ENCODE results near the gene ZIC3. TPM values are rescaled to one million over a fixed set of nuclear protein-coding genes. Genes with fewer than 3 reads are reported as not detected.
"Not testable (repeated sequence)": the region's sequence is repeated elsewhere in the genome, so short reads cannot be mapped to it uniquely, and the experiment has no call there.

Gene ZIC3
- total RNA-seq, 2 experiments from 2014 or later, result not detected

DNA sequence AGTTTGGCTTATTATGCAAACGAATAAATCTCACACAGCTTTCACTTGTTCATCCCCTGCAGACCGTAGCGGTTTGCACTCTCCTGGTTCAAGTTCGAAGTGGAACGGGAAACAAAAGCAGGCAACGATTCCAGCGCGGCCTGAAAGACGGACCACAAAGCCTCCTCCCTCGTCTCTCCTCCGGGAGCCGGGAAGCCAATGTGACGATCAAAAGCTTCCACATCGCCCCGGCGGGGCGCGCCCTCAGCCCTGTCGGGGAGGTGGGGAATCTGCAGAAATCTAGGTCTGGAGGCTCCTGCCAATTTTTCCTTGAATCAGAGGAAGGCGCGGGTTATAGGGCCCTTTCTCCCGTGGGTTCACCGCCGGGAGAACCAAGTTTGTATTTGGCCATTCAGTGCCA lies 16.9 kb upstream of the ZIC3 start:
- Histone ChIP-seq H3K4me3 (ENCODE audit: low read depth, low read length, poor library complexity, severe bottlenecking) (no peak overlapping the region), H3K36me3 (ENCODE audit: insufficient read depth, low read length) (no peaks in the 10 kb centered on the region), H3K4me2 (ENCODE audit: low read length) (no peak overlapping the region), H4K20me1 (ENCODE audit: insufficient read depth, low read length) (no peaks in the 10 kb centered on the region), H3K79me2 (ENCODE audit: insufficient read depth, low read depth, low read length) (no peaks in the 10 kb centered on the region), H3K27ac (ENCODE audit: low read depth, low read length, poor library complexity, severe bottlenecking) (no peak overlapping the region), H3K4me1 (ENCODE audit: insufficient read depth, low read length, poor library complexity, severe bottlenecking) (no peaks in the 10 kb centered on the region), H2AFZ (ENCODE audit: low read length) (no peak overlapping the region), H3K9me2 (ENCODE audit: insufficient read depth, low read length) (no peaks in the 10 kb centered on the region), H3K9me3 (ENCODE audit: low read length) (no peaks in the 10 kb centered on the region)
- intact Hi-C loops (cut with micrococcal nuclease; ENCODE audit: unreplicated experiment), result no loop called here
- no peak for DNase-seq (ENCODE audit: low spot score)
- ChIA-PET POLR2A (no interaction called here), CTCF (ENCODE audit: unreplicated experiment) (no interaction called here)
- BruUV-seq (replicated peaks), result no TSS peak
- no peak for TF ChIP-seq EZH2phosphoT487 (IDR thresholded peaks at IDR 0.05; ENCODE audit: borderline replicate concordance, low read depth, low read length)
- TF ChIP-seq, protein P1, sequence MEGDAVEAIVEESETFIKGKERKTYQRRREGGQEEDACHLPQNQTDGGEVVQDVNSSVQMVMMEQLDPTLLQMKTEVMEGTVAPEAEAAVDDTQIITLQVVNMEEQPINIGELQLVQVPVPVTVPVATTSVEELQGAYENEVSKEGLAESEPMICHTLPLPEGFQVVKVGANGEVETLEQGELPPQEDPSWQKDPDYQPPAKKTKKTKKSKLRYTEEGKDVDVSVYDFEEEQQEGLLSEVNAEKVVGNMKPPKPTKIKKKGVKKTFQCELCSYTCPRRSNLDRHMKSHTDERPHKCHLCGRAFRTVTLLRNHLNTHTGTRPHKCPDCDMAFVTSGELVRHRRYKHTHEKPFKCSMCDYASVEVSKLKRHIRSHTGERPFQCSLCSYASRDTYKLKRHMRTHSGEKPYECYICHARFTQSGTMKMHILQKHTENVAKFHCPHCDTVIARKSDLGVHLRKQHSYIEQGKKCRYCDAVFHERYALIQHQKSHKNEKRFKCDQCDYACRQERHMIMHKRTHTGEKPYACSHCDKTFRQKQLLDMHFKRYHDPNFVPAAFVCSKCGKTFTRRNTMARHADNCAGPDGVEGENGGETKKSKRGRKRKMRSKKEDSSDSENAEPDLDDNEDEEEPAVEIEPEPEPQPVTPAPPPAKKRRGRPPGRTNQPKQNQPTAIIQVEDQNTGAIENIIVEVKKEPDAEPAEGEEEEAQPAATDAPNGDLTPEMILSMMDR (conservative IDR thresholded peaks at IDR 0.05; ENCODE audit: low read length), result no peak

DNA sequence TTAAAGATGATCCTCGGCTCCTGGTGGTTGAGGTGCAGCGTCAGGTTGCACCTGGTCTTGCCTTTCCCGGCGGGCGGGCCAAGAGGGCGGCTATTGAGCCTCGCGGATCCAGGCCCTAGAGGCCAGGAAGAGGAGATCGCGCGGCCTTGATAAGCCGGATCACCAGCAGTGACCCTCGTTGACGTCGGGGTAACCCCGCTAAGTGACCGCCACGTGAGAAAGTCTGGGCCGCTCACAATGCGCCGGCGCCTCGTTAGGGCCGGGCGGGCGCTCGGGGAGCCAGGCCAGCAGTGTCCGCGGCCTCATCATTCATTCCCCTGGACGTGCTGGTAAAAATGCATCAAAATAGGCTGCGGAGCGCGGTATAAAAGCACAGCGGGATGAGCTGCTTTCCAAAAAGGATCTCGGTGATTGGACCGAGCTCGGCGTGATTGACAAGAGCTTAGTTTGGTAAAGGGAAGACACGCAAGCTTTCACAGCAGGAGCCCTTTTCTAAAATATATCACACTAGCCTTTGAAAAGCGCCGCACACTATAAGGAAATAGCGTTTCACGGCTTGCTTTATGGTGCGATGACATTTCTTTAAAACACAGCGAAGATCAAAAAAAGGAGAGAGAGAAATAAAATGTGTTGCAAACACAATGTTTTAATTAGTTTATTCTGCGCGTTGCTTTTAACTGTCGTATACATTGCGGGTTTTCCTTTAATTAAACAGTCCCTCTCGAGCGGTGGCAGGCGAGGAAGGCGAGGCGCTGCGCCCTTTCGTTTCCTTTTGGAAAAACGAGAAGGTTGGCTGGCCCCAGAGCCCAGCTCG lies 15.9 kb upstream of the ZIC3 start:
- Histone ChIP-seq H4K20me1 (ENCODE audit: insufficient read depth, low read length) (no peaks in the 10 kb centered on the region), H3K79me2 (ENCODE audit: insufficient read depth, low read depth, low read length) (no peaks in the 10 kb centered on the region), H3K36me3 (ENCODE audit: insufficient read depth, low read length) (no peaks in the 10 kb centered on the region), H3K4me2 (ENCODE audit: low read length) (no peak overlapping the region), H3K9me3 (ENCODE audit: low read length) (no peaks in the 10 kb centered on the region), H2AFZ (ENCODE audit: low read length) (no peak overlapping the region), H3K4me3 (ENCODE audit: low read depth, low read length, poor library complexity, severe bottlenecking) (no peak overlapping the region), H3K4me1 (ENCODE audit: insufficient read depth, low read length, poor library complexity, severe bottlenecking) (no peaks in the 10 kb centered on the region), H3K27ac (ENCODE audit: low read depth, low read length, poor library complexity, severe bottlenecking) (no peak overlapping the region), H3K9me2 (ENCODE audit: insufficient read depth, low read length) (no peaks in the 10 kb centered on the region)
- ChIA-PET POLR2A (no interaction called here), CTCF (ENCODE audit: unreplicated experiment) (no interaction called here)
- DNase-seq (ENCODE audit: low spot score), result no peak
- BruUV-seq (replicated peaks), result no TSS peak
- TF ChIP-seq, protein P1 (conservative IDR thresholded peaks at IDR 0.05; ENCODE audit: low read length), result no peak
- TF ChIP-seq EZH2phosphoT487 (IDR thresholded peaks at IDR 0.05; ENCODE audit: borderline replicate concordance, low read depth, low read length), result no peak
- intact Hi-C loops (cut with micrococcal nuclease; ENCODE audit: unreplicated experiment), result no loop called here

DNA sequence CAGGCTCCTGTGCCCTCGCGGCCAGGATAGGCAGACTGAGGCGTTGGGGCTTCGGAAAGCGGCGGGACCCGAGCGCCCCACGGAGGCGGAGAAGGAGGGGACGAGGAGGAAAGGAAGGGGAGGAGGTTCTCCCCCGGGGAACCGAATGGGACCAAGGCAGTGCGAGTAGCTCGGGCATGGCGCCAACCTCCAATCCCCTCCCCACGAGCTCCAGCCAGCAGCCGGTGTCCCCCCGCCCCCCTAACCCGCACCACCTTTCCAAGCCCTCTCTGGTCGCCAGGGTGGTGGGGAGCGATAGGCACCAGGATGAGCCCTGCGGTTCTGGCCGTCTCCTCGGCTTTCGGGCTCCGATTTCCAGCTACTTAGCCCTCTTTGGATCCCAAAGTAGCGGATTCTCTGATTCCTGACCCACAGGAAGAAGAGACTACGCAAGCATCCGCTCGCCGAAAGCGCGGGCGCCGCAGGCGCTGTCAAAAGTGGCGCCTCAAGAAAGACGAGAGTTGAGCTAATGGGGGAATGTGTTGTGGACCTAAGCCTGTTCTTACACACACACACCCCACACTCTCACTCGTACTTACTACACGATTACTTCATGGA lies 15.2 kb upstream of the ZIC3 start:
- Histone ChIP-seq H2AFZ (ENCODE audit: low read length) (no peak overlapping the region), H3K9me3 (ENCODE audit: low read length) (no peaks in the 10 kb centered on the region), H3K4me2 (ENCODE audit: low read length) (no peak overlapping the region), H3K79me2 (ENCODE audit: insufficient read depth, low read depth, low read length) (no peaks in the 10 kb centered on the region), H3K9me2 (ENCODE audit: insufficient read depth, low read length) (no peaks in the 10 kb centered on the region), H3K4me3 (ENCODE audit: low read depth, low read length, poor library complexity, severe bottlenecking) (no peak overlapping the region), H3K36me3 (ENCODE audit: insufficient read depth, low read length) (no peaks in the 10 kb centered on the region), H4K20me1 (ENCODE audit: insufficient read depth, low read length) (no peaks in the 10 kb centered on the region), H3K4me1 (ENCODE audit: insufficient read depth, low read length, poor library complexity, severe bottlenecking) (no peaks in the 10 kb centered on the region), H3K27ac (ENCODE audit: low read depth, low read length, poor library complexity, severe bottlenecking) (no peak overlapping the region)
- no TSS peak for BruUV-seq (replicated peaks)
- no peak for DNase-seq (ENCODE audit: low spot score)
- ChIA-PET CTCF (ENCODE audit: unreplicated experiment) (no interaction called here), POLR2A (no interaction called here)
- intact Hi-C loops (cut with micrococcal nuclease; ENCODE audit: unreplicated experiment), result no loop called here
- no peak for TF ChIP-seq EZH2phosphoT487 (IDR thresholded peaks at IDR 0.05; ENCODE audit: borderline replicate concordance, low read depth, low read length)
- TF ChIP-seq, protein P1 (conservative IDR thresholded peaks at IDR 0.05; ENCODE audit: low read length), result no peak

DNA sequence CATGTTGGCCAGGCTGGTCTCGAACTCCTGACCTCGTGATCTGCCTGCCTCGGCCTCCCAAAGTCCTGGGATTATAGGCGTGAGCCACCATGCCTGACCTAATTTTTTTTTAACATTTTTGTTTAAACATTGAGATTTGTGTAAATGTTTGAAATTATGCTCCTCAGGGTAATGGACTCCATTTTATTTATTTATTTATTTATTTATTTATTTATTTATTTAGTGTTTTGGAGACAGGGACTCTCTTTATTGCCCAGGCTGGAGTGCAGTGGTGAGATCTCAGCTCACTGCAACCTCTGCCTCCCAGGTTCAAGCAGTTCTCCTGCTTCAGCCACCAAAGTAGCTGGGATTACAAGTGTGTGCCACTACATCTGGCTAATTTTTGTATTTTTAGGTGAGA lies 13.8 kb upstream of the ZIC3 start:
- H2AFZ ChIP-seq (ENCODE audit: low read length); H3K79me2 ChIP-seq (ENCODE audit: insufficient read depth, low read depth, low read length); H3K9me3 ChIP-seq (ENCODE audit: low read length); H3K9me2 ChIP-seq (ENCODE audit: insufficient read depth, low read length); POLR2A ChIA-PET; H3K4me1 ChIP-seq (ENCODE audit: insufficient read depth, low read length, poor library complexity, severe bottlenecking); DNase-seq (ENCODE audit: low spot score); H3K27ac ChIP-seq (ENCODE audit: low read depth, low read length, poor library complexity, severe bottlenecking); CTCF ChIA-PET (ENCODE audit: unreplicated experiment); H3K4me2 ChIP-seq (ENCODE audit: low read length); H3K4me3 ChIP-seq (ENCODE audit: low read depth, low read length, poor library complexity, severe bottlenecking); H4K20me1 ChIP-seq (ENCODE audit: insufficient read depth, low read length); BruUV-seq (replicated peaks); H3K36me3 ChIP-seq (ENCODE audit: insufficient read depth, low read length); intact Hi-C loops (cut with micrococcal nuclease; ENCODE audit: unreplicated experiment): not testable (repeated sequence)
